ELF-1 (cell line): ENCODE data around the gene MYZAP.
A peak's percentile ranks its signal among the peaks of the same experiment; 100 is the strongest.

Experiments used
- DNase-seq: peaks from one replicate; pipeline ENCODE4 v3.0.0-alpha.2; 2016; ENCODE audit warnings: low read depth, low spot score

MYZAP gene

GRCh38 chr15:57591822-57592367 lies at the start of gene MYZAP:
MYZAP (plus strand) TSS chr15:57591904; CDS start chr15:57592035, 131 bp downstream.
- DNase-seq: peak; percentile 43

DNA sequence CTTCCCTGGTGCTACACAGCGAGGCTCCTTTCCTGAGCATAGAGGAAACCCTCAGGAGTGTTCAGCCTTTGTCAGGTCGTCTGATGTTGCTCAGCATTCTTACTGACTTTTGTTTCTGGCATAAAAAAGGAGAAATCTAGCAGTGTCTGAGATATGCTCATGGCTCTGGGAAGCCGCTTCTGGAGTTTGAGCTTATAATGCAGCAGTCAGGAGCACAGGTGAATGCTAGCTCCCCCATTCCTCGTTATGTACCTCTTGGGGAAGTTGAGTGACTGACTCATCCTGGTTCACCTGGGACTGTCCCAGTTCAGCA lies 49.2 kb upstream of the MYZAP start:
- no peak for DNase-seq

- DNase-seq: no peak
These were observed 46.7 kb upstream of the MYZAP start for GRCh38 chr15:57544848-57545480.

- DNase-seq: no peak
These were observed 45.7 kb upstream of the MYZAP start for GRCh38 chr15:57545995-57546394.

GRCh38 chr15:57547243-57547755 lies 44.4 kb upstream of the MYZAP start:
- DNase-seq: no peak

- DNase-seq: no peak
These were observed 43.4 kb upstream of the MYZAP start for GRCh38 chr15:57548351-57548750.

DNA sequence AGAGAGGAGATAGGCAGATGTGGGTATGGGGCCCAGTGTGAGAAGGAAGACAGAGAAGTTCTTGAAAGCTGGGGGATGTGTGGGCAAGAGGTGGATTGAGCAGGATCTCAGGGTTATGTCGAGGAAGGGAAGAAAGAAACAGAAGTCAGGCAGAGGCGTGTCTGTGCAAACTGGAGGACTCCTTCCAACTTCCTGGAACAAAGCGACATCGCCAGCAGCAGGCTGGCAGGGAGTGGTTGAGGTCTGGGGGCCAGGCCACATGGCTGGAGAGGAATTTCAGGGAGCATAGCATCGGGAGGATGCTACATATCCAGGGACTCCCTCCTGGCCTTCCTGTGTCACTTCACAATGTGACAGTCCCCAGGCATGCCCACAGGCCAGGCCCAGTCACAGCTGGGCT lies 42.9 kb upstream of the MYZAP start:
- no peak for DNase-seq

DNA sequence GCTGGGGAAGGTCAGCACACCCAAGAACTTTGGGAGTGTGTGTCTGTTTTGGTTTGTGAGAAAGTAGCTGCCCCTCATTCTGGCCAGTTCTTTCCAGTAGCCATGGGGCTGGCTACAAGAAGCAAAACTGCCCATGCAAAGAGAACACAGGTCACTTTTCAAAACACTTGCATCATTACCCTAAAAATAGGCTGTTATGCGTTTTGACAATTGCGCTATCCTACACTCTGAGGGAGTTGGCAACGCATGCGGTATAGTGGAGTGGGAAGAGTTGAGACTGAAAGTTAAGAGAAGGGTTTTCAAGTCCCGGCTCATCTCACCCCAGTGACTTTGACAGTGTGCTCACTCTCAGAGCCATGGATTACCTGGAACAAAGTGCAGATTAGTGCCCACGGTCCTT lies 41.8 kb upstream of the MYZAP start:
- no peak for DNase-seq

DNA sequence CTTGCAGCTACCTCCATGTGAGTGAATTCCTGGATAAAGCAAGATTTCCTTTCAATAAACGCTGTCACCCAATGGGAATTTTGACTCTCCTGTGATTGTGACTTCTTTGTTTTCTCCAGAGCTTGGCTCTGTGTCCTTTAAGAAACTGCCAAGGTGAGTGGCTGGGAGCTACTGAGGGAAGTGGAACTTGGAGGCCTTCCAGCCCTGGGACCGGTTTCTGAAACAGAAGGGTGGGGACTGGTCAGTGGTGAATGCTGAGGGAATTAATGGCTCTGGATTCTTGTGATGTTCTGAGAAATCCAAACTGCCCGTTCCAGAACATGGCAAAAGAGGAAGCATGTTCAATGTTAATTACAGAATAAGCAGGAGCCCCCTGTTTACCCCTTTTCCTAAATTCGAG lies 41.1 kb upstream of the MYZAP start:
- DNase-seq: no peak

- peak; percentile 95 for DNase-seq
These were observed 39.7 kb upstream of the MYZAP start for GRCh38 chr15:57551715-57552677.

GRCh38 chr15:57552678-57553334 lies 38.9 kb upstream of the MYZAP start:
- no peak for DNase-seq

- DNase-seq: no peak
These were observed 38.2 kb upstream of the MYZAP start for GRCh38 chr15:57553526-57553925.

- peak; percentile 67 for DNase-seq
These were observed 37.5 kb upstream of the MYZAP start for GRCh38 chr15:57554063-57554811.

DNA sequence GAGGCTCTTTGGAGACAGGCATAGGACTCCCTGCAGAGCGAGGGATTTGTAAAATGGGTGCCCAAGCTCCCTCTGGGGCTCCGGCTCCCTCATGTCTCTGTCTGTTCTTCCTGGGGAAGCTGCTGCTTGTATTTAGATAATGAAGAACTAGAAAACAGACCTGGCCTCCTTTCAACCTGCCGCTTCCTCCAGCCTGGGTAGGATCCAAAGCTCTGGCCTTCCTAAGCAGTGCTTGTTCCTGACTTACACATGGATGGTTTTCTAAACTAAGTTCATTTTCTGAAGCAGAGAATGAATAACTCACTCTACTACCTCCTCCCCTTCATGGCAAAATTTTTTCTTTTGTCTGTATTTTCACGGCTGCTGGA lies 36.9 kb upstream of the MYZAP start:
- no peak for DNase-seq

DNA sequence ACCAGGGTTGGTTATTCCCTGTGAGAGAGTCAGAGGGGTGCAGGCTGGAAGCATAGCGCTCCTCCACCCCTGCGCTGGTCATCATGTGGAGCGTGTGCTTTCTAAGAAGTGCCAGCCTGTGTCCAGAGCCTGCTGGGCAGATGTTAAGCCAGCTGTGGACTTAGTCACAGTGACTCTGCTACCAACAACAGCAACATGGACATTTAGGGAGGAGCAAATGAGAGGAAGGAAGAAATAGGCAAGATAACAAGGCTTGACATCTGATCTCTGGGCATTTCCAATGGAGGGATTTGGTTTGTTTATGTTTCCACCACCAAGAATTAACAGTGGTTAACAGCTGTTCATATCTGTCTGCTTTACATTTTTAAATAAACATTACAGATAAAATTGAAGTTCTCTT lies 36.4 kb upstream of the MYZAP start:
- no peak for DNase-seq

- no peak for DNase-seq
These were observed 35.7 kb upstream of the MYZAP start for GRCh38 chr15:57556040-57556439.

DNA sequence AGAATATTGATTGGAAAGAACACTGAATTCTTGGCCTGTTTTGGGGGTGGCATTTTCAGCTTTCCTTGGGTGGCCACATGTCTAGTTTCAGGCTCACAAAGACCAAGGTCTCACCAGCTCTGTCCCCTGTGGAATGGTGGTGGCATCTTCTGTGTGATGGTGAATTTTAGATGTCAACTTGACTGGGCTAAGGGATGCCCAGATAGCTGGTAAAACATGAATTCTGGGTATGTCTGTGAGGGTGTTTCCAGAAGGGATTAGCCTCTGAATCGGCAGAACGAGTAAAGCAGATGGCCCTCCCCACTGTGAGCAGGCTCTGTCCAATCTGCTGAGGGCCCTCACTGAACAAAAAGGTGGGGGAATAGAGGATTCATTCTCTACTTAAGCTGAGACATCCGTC lies 34.4 kb upstream of the MYZAP start:
- DNase-seq: no peak

GRCh38 chr15:57557810-57558209 lies 33.9 kb upstream of the MYZAP start:
- no peak for DNase-seq

DNA sequence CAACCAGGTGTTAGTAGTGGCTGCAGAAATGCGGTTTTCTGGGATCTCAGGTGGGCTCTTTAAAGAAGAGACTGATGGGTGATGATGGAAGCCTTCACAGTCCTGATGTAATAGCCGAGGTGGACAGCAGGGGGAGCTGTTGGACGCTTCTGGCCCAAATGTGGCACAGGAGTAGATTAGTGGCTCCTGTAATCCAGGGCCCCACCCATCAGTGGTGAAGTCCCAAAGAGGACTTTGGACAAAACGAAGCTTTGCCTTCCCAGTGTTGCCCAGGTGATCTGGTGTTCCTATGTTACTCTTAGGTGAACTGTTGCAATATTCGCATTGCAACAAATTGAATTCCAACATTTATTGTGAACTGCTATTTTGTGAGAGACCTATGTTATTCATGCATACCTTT lies 31.8 kb upstream of the MYZAP start:
- DNase-seq: peak; percentile 81

GRCh38 chr15:57561041-57561711 lies 30.5 kb upstream of the MYZAP start:
- DNase-seq: peak; percentile 63
